ENCODE measurements around the gene KIF5B.
A peak's percentile ranks its signal among the peaks of the same experiment; 100 is the strongest.
"Not testable (repeated sequence)": the region's sequence is repeated elsewhere in the genome, so short reads cannot be mapped to it uniquely, and the experiment has no call there.

Gene KIF5B

GRCh38 chr10:32060347-32060746 is 4.1 kb upstream of the KIF5B start:
- Histone ChIP-seq H3K9me3 (ENCODE audit: control insufficient read depth, low read length) (no peaks in the 10 kb centered on the region), H3K27ac (ENCODE audit: insufficient read depth, low read length, poor library complexity, severe bottlenecking) (no peak overlapping the region), H3K4me1 (ENCODE audit: control insufficient read depth, insufficient read depth, low read length, poor library complexity, severe bottlenecking) (peaks cover 6% of the 10 kb centered on the region), H3K27me3 (replicated peaks; ENCODE audit: control insufficient read depth, insufficient read depth, low read length, poor library complexity, severe bottlenecking) (no peaks in the 10 kb centered on the region), H3K4me3 (ENCODE audit: insufficient read depth, low read depth, low read length, poor library complexity, severe bottlenecking) (no peak overlapping the region), H3K36me3 (ENCODE audit: control insufficient read depth, insufficient read depth, low read length) (no peaks in the 10 kb centered on the region)
- no peak for DNase-seq

- H3K4me1 ChIP-seq (ENCODE audit: control insufficient read depth, insufficient read depth, low read length, poor library complexity, severe bottlenecking), result peaks cover 6% of the 10 kb centered on the region
- H3K27me3 ChIP-seq (replicated peaks; ENCODE audit: control insufficient read depth, insufficient read depth, low read length, poor library complexity, severe bottlenecking), result no peaks in the 10 kb centered on the region
- H3K4me3 ChIP-seq (ENCODE audit: insufficient read depth, low read depth, low read length, poor library complexity, severe bottlenecking), result no peak overlapping the region
- no peaks in the 10 kb centered on the region for H3K9me3 ChIP-seq (ENCODE audit: control insufficient read depth, low read length)
- no peak overlapping the region for H3K27ac ChIP-seq (ENCODE audit: insufficient read depth, low read length, poor library complexity, severe bottlenecking)
- DNase-seq, result no peak
- no peaks in the 10 kb centered on the region for H3K36me3 ChIP-seq (ENCODE audit: control insufficient read depth, insufficient read depth, low read length)
These were observed 3.2 kb upstream of the KIF5B start for GRCh38 chr10:32059472-32059871.

DNA sequence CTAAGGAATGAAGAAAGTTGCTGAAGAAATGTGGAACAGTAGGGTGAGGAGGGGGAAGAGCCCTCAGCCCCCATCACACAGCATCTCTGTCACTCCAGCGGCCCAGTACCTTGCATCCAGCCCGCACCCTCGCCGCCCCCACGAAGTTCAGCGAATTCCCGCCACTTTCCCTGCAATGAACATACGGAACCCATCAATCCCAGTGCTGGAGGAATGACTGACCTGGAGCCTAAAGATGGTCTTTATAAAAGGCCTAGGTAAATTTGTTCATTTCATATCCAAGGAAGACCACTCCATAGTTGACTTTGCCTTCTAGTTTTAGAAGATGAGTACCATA is 779 bp upstream of the KIF5B start:
- no peaks in the 10 kb centered on the region for H3K36me3 ChIP-seq (ENCODE audit: control insufficient read depth, insufficient read depth, low read length)
- peaks cover 15% of the 10 kb centered on the region for H3K4me1 ChIP-seq (ENCODE audit: control insufficient read depth, insufficient read depth, low read length, poor library complexity, severe bottlenecking)
- DNase-seq, result no peak
- H3K27me3 ChIP-seq (replicated peaks; ENCODE audit: control insufficient read depth, insufficient read depth, low read length, poor library complexity, severe bottlenecking), result no peaks in the 10 kb centered on the region
- H3K27ac ChIP-seq (ENCODE audit: insufficient read depth, low read length, poor library complexity, severe bottlenecking), result peak overlapping the region; percentile 86
- no peaks in the 10 kb centered on the region for H3K9me3 ChIP-seq (ENCODE audit: control insufficient read depth, low read length)
- peak overlapping the region; percentile 88 for H3K4me3 ChIP-seq (ENCODE audit: insufficient read depth, low read depth, low read length, poor library complexity, severe bottlenecking)

GRCh38 chr10:32055478-32056135 is 618 bp downstream of the KIF5B start:
- H3K36me3 ChIP-seq (ENCODE audit: control insufficient read depth, insufficient read depth, low read length), result no peaks in the 10 kb centered on the region
- H3K4me3 ChIP-seq (ENCODE audit: insufficient read depth, low read depth, low read length, poor library complexity, severe bottlenecking), result peak overlapping the region; percentile 88
- peaks cover 18% of the 10 kb centered on the region for H3K4me1 ChIP-seq (ENCODE audit: control insufficient read depth, insufficient read depth, low read length, poor library complexity, severe bottlenecking)
- peak; percentile 48 to 65 (median 54) for DNase-seq
- no peaks in the 10 kb centered on the region for H3K27me3 ChIP-seq (replicated peaks; ENCODE audit: control insufficient read depth, insufficient read depth, low read length, poor library complexity, severe bottlenecking)
- peak overlapping the region; percentile 86 for H3K27ac ChIP-seq (ENCODE audit: insufficient read depth, low read length, poor library complexity, severe bottlenecking)
- no peaks in the 10 kb centered on the region for H3K9me3 ChIP-seq (ENCODE audit: control insufficient read depth, low read length)

DNA sequence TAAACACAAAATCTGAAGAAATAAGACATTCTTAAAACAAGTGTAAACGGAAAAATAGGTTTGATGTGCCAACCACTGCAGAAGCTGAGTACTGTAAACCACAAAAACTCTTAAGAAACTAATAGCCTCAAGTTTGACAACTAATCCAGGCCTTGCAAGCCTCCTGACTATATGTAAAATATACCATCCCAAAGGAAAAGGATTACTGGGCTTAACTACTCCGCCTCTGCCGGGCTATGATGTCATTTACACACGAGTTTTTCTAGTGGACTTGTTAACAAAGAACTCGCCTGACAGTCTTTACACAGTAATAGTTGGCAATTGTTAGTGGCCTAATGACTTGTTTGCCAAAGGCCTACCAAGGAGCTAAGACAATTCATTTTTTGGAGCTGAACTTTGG is 2.1 kb downstream of the KIF5B start:
- Histone ChIP-seq H3K4me3 (ENCODE audit: insufficient read depth, low read depth, low read length, poor library complexity, severe bottlenecking) (peak overlapping the region; percentile 88), H3K27me3 (replicated peaks; ENCODE audit: control insufficient read depth, insufficient read depth, low read length, poor library complexity, severe bottlenecking) (no peaks in the 10 kb centered on the region), H3K27ac (ENCODE audit: insufficient read depth, low read length, poor library complexity, severe bottlenecking) (no peak overlapping the region), H3K4me1 (ENCODE audit: control insufficient read depth, insufficient read depth, low read length, poor library complexity, severe bottlenecking) (peaks cover 32% of the 10 kb centered on the region), H3K36me3 (ENCODE audit: control insufficient read depth, insufficient read depth, low read length) (no peaks in the 10 kb centered on the region), H3K9me3 (ENCODE audit: control insufficient read depth, low read length) (no peaks in the 10 kb centered on the region)
- no peak for DNase-seq

DNA sequence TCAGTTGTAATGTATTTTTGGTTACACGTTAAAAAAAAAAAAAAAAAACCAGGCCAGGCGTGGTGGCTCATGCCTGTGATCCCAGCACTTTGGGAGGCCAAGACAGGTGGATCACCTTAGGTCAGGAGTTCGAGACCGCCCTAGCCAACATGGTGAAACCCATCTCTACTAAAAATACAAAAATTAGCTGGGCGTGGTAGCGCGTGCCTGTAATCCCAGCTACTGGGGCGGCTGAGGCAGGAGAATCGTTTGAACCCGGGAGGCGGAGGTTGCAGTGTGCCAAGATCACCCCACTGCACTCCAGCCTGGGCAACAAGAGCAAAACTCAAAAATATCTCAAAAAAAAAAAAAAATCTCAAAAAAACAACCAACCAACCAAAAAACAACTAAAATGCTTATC is 2.8 kb downstream of the KIF5B start:
- peaks cover 36% of the 10 kb centered on the region for H3K4me1 ChIP-seq (ENCODE audit: control insufficient read depth, insufficient read depth, low read length, poor library complexity, severe bottlenecking)
- H3K9me3 ChIP-seq (ENCODE audit: control insufficient read depth, low read length); DNase-seq; H3K36me3 ChIP-seq (ENCODE audit: control insufficient read depth, insufficient read depth, low read length); H3K27me3 ChIP-seq (replicated peaks; ENCODE audit: control insufficient read depth, insufficient read depth, low read length, poor library complexity, severe bottlenecking); H3K27ac ChIP-seq (ENCODE audit: insufficient read depth, low read length, poor library complexity, severe bottlenecking): not testable (repeated sequence)
- peak overlapping the region; percentile 88 for H3K4me3 ChIP-seq (ENCODE audit: insufficient read depth, low read depth, low read length, poor library complexity, severe bottlenecking)

GRCh38 chr10:32051926-32052325 is 4.3 kb downstream of the KIF5B start:
- H3K27me3 ChIP-seq (replicated peaks; ENCODE audit: control insufficient read depth, insufficient read depth, low read length, poor library complexity, severe bottlenecking), result no peaks in the 10 kb centered on the region
- no peaks in the 10 kb centered on the region for H3K9me3 ChIP-seq (ENCODE audit: control insufficient read depth, low read length)
- no peaks in the 10 kb centered on the region for H3K36me3 ChIP-seq (ENCODE audit: control insufficient read depth, insufficient read depth, low read length)
- no peak overlapping the region for H3K4me3 ChIP-seq (ENCODE audit: insufficient read depth, low read depth, low read length, poor library complexity, severe bottlenecking)
- H3K4me1 ChIP-seq (ENCODE audit: control insufficient read depth, insufficient read depth, low read length, poor library complexity, severe bottlenecking), result peaks cover 34% of the 10 kb centered on the region
- no peak for DNase-seq
- no peak overlapping the region for H3K27ac ChIP-seq (ENCODE audit: insufficient read depth, low read length, poor library complexity, severe bottlenecking)

DNA sequence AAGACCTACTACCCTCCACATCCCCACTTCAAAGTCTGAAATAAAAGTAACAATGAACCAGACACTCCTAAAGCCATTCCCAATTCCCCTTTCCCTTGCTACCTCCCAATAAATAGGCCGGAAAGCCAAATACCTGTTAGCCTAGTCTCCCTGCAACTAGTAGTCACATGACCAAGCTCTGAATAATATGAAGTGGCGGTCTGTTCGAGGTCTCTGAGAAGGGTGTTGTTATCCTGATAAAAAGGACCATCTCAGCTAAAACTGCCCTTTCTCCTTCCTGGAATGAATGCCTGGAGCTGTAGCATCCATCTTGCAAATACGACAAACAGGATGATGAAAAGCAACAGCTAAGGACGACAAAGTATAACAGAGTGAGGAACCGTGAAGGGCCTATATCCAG is 6.0 kb downstream of the KIF5B start:
- peaks cover 39% of the 10 kb centered on the region for H3K4me1 ChIP-seq (ENCODE audit: control insufficient read depth, insufficient read depth, low read length, poor library complexity, severe bottlenecking)

GRCh38 chr10:32049113-32049512 is 7.1 kb downstream of the KIF5B start:
- Histone ChIP-seq H3K4me3 (ENCODE audit: insufficient read depth, low read depth, low read length, poor library complexity, severe bottlenecking) (no peak overlapping the region), H3K36me3 (ENCODE audit: control insufficient read depth, insufficient read depth, low read length) (peaks cover 13% of the 10 kb centered on the region), H3K27ac (ENCODE audit: insufficient read depth, low read length, poor library complexity, severe bottlenecking) (no peak overlapping the region), H3K4me1 (ENCODE audit: control insufficient read depth, insufficient read depth, low read length, poor library complexity, severe bottlenecking) (peaks cover 43% of the 10 kb centered on the region), H3K27me3 (replicated peaks; ENCODE audit: control insufficient read depth, insufficient read depth, low read length, poor library complexity, severe bottlenecking) (no peaks in the 10 kb centered on the region), H3K9me3 (ENCODE audit: control insufficient read depth, low read length) (no peaks in the 10 kb centered on the region)
- DNase-seq, result no peak

More for the DNA sequence above, 6.0 kb downstream of the KIF5B start:
- DNase-seq, result no peak
- Histone ChIP-seq H3K36me3 (ENCODE audit: control insufficient read depth, insufficient read depth, low read length) (peaks cover 6% of the 10 kb centered on the region), H3K27me3 (replicated peaks; ENCODE audit: control insufficient read depth, insufficient read depth, low read length, poor library complexity, severe bottlenecking) (no peaks in the 10 kb centered on the region), H3K4me3 (ENCODE audit: insufficient read depth, low read depth, low read length, poor library complexity, severe bottlenecking) (no peak overlapping the region), H3K9me3 (ENCODE audit: control insufficient read depth, low read length) (no peaks in the 10 kb centered on the region), H3K27ac (ENCODE audit: insufficient read depth, low read length, poor library complexity, severe bottlenecking) (no peak overlapping the region)

GRCh38 chr10:32048282-32048681 is 7.9 kb downstream of the KIF5B start:
- no peak overlapping the region for H3K27ac ChIP-seq (ENCODE audit: insufficient read depth, low read length, poor library complexity, severe bottlenecking)
- H3K4me1 ChIP-seq (ENCODE audit: control insufficient read depth, insufficient read depth, low read length, poor library complexity, severe bottlenecking), result peaks cover 52% of the 10 kb centered on the region
- no peak overlapping the region for H3K4me3 ChIP-seq (ENCODE audit: insufficient read depth, low read depth, low read length, poor library complexity, severe bottlenecking)
- H3K27me3 ChIP-seq (replicated peaks; ENCODE audit: control insufficient read depth, insufficient read depth, low read length, poor library complexity, severe bottlenecking), result no peaks in the 10 kb centered on the region
- H3K36me3 ChIP-seq (ENCODE audit: control insufficient read depth, insufficient read depth, low read length), result peaks cover 13% of the 10 kb centered on the region
- H3K9me3 ChIP-seq (ENCODE audit: control insufficient read depth, low read length), result no peaks in the 10 kb centered on the region
- no peak for DNase-seq

All from effector memory CD4-positive, alpha-beta T cell (primary cell).